Sigmoid colon (tissue), 4 donors: ENCODE data around the gene SLC17A6.

Experiments used
- CTCF ChIP-seq, 4 experiments: fragments of 450-650 bp in 3 of 4; fragments of 200-600 bp in 1 of 4; IDR thresholded peaks; one replicate each; pipeline ENCODE4 v1.5.1; 2016 to 2019; ENCODE audit warnings: antibody characterized with exemption in 4 of 4, mild to moderate bottlenecking in 3 of 4, moderate library complexity in 2 of 4
- EP300 ChIP-seq, 4 donors: sonication (generic); formaldehyde crosslinking; IDR thresholded peaks; one replicate each; pipeline ENCODE4 v1.6.1; 2017; ENCODE audit warnings: antibody characterized with exemption in 4 of 4
- POLR2A ChIP-seq, 2 donors: fragments of 450-650 bp; IDR thresholded peaks; one replicate each; pipeline ENCODE4 v1.6.1; 2016; ENCODE audit warnings: antibody characterized with exemption in 2 of 2, mild to moderate bottlenecking in 2 of 2, moderate library complexity in 2 of 2
- POLR2AphosphoS5 ChIP-seq, 4 donors: sonication (generic); formaldehyde crosslinking; IDR thresholded peaks; one replicate each; pipeline ENCODE4 v1.6.1; 2017; ENCODE audit warnings: antibody characterized with exemption in 4 of 4

- TF ChIP-seq CTCF (IDR thresholded peaks at IDR 0.05): no peak
- TF ChIP-seq POLR2AphosphoS5 (IDR thresholded peaks at IDR 0.05): no peak
- TF ChIP-seq POLR2A (IDR thresholded peaks at IDR 0.05): no peak
- TF ChIP-seq EP300 (IDR thresholded peaks at IDR 0.05): no peak
These were observed 20.5 kb upstream of the SLC17A6 start for GRCh38 chr11:22317656-22318055.
